Aorta (tissue), 5 donors: ENCODE results near the gene AKAP12. TPM values are rescaled to one million over a fixed set of nuclear protein-coding genes. Genes with fewer than 3 reads are reported as not detected.

ENCODE experiments used
- ATAC-seq: fragments of 200-7000 bp; cut with Tn5 transposase; one replicate; pipeline ENCODE4 v1.9.1; 2022; ENCODE audit warnings: moderate library complexity; ENCODE audit not compliant: low FRiP score
- DNase-seq, 2 donors: peaks; one replicate each; pipeline ENCODE4 v3.0.0-alpha.2; 2020
- H3K27ac ChIP-seq, 2 donors: one replicate each; pipeline ENCODE4 v1.5.1; 2013; ENCODE audit warnings: low read length in 2 of 2, mild to moderate bottlenecking in 2 of 2, moderate library complexity in 2 of 2, control low read depth in 1 of 2, inconsistent platforms in 1 of 2, low read depth in 1 of 2
- H3K27me3 ChIP-seq, 2 donors: one replicate each; pipeline ENCODE4 v1.6.1; 2013; ENCODE audit warnings: control low read depth in 1 of 2, low read length in 1 of 2, mild to moderate bottlenecking in 1 of 2, moderate library complexity in 1 of 2; ENCODE audit not compliant: insufficient read depth in 2 of 2, control insufficient read depth in 1 of 2
- H3K36me3 ChIP-seq, 2 donors: one replicate each; pipeline ENCODE4 v1.6.1; 2013; ENCODE audit warnings: control low read depth in 1 of 2, low read length in 1 of 2, mild to moderate bottlenecking in 1 of 2; ENCODE audit not compliant: insufficient read depth in 2 of 2, control insufficient read depth in 1 of 2
- H3K4me1 ChIP-seq, 2 donors: one replicate each; pipeline ENCODE4 v1.6.1; 2013; ENCODE audit warnings: low read length in 2 of 2, control low read depth in 1 of 2, mild to moderate bottlenecking in 1 of 2, moderate library complexity in 1 of 2; ENCODE audit not compliant: insufficient read depth in 2 of 2, control insufficient read depth in 1 of 2
- H3K4me3 ChIP-seq, 2 donors: one replicate each; pipeline ENCODE4 v1.5.1; 2013; ENCODE audit warnings: low read length in 2 of 2, control low read depth in 1 of 2, mild to moderate bottlenecking in 1 of 2
- H3K9me3 ChIP-seq: one replicate; pipeline ENCODE4 v1.6.1; 2013; ENCODE audit warnings: mild to moderate bottlenecking, low read length; ENCODE audit not compliant: control insufficient read depth
- WGBS, 2 donors: extraction: QIAGEN DNeasy Blood & Tissue Kit; methylation state at CpG; one replicate each; pipeline ENCODE4 v1.1.7; 2013; 5-methylcytosine and 5-hydroxymethylcytosine counted together
- intact Hi-C, 2 donors: fragments of 100-400 bp; cut with DNase I; formaldehyde crosslinking; loops; one replicate each; pipeline versions ENCODE4 v1.14.2 to v1.15.0; 2022
- polyA plus RNA-seq, 2 donors: library from polyadenylated mRNA; stranded (reverse); fragments of 200-250 nt; gene quantifications; one replicate each; pipeline ENCODE4 v1.2.3, GENCODE V29; 2013
- total RNA-seq, 2 donors: library from RNA; stranded (reverse); fragmentation: NEBNext Ultra II Directional; extraction: Animal tissue kit (Norgen Biotek cat#: 25700); gene quantifications; one replicate each; pipeline ENCODE4 v1.2.1, GENCODE V29; 2021
- donor health status: healthy with polysubstance abuse.
- donor health status: Bipolar disorder and iron deficiency.
- donor health status: DM: no; HTN: no; CAD: no.
- donor health status: DM: no; HTN: no; CAD: no.
- donor health status: DM: yes; HTN: yes; CAD: no.

The AKAP12 gene
- total and polyA plus RNA-seq, 4 donors: 19.2 to 101 (median 73.5) TPM

GRCh38 chr6:151284012-151284411 lies 44.2 kb downstream of the AKAP12 start:
- Histone ChIP-seq H3K4me3 (no peak overlapping the region), H3K27me3 (no peaks in the 10 kb centered on the region), H3K4me1 (no peaks in the 10 kb centered on the region), H3K36me3 (no peaks in the 10 kb centered on the region), H3K27ac (no peak overlapping the region), H3K9me3 (no peaks in the 10 kb centered on the region)
- no peak for ATAC-seq
- DNase-seq: no peak
- 92 to 94% methylated on average over 11 of the region's 11 CpGs for whole genome bisulfite sequencing, 2 donors
- intact Hi-C loops: no loop called here

DNA sequence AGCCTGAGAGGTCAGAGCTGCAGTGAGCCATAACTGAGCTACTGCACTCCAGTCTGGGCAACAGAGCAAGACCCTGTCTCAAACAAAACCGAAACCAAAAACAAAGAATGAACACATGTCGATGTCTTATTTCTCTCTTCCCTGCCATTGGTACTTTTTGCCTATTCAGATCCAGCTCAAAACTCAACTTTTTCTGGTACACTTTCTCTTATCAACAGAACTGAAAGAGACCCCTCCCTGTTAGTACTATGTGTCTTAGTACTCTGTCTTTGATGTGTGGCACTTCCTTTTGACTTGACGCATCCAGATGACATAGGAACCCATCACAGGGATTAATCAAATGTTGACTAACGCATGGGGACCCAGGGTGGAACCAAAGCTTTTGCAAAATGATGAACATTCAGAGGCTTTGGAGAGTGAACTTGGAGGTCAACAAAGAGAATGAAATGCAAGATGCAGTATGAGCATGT lies 44.8 kb downstream of the AKAP12 start:
- Histone ChIP-seq H3K36me3 (no peaks in the 10 kb centered on the region), H3K4me1 (no peaks in the 10 kb centered on the region), H3K9me3 (no peaks in the 10 kb centered on the region), H3K27ac (no peak overlapping the region), H3K27me3 (no peaks in the 10 kb centered on the region), H3K4me3 (no peak overlapping the region)
- ATAC-seq: no peak
- DNase-seq: no peak
- intact Hi-C loops: no loop called here
- WGBS, 2 donors: 62 to 78% methylated on average over 4 of the region's 4 CpGs

- ATAC-seq (peak; percentile 64), DNase-seq (no peak)
- Histone ChIP-seq H3K9me3 (no peaks in the 10 kb centered on the region), H3K4me1 (no peaks in the 10 kb centered on the region), H3K27me3 (no peaks in the 10 kb centered on the region), H3K36me3 (no peaks in the 10 kb centered on the region), H3K27ac (no peak overlapping the region), H3K4me3 (no peak overlapping the region)
- intact Hi-C loops: no loop called here
Observed at GRCh38 chr6:151285122-151285521, 45.4 kb downstream of the AKAP12 start.

GRCh38 chr6:151286214-151286613 lies 46.4 kb downstream of the AKAP12 start:
- no peaks in the 10 kb centered on the region for H3K4me1 ChIP-seq
- ATAC-seq: no peak
- H3K4me3 ChIP-seq: no peak overlapping the region
- intact Hi-C loops: no loop called here
- WGBS, 2 donors: 10 to 19% methylated on average over 7 of the region's 7 CpGs
- H3K27me3 ChIP-seq: no peaks in the 10 kb centered on the region
- no peaks in the 10 kb centered on the region for H3K36me3 ChIP-seq
- H3K27ac ChIP-seq: no peak overlapping the region
- no peaks in the 10 kb centered on the region for H3K9me3 ChIP-seq
- DNase-seq: no peak

GRCh38 chr6:151288712-151289398 lies 49.1 kb downstream of the AKAP12 start:
- peaks cover 0 to 2% of the 10 kb centered on the region in 2 donors for H3K4me1 ChIP-seq
- no peak overlapping the region for H3K4me3 ChIP-seq
- 95 to 96% methylated on average over 10 of the region's 10 CpGs for WGBS, 2 donors
- no peak overlapping the region for H3K27ac ChIP-seq
- H3K36me3 ChIP-seq: no peaks in the 10 kb centered on the region
- intact Hi-C loops: no loop called here
- H3K27me3 ChIP-seq: no peaks in the 10 kb centered on the region
- no peak for ATAC-seq
- DNase-seq: no peak
- H3K9me3 ChIP-seq: no peaks in the 10 kb centered on the region

- 90 to 95% methylated on average over 2 of the region's 2 CpGs for WGBS, 2 donors
- H3K27me3 ChIP-seq: no peaks in the 10 kb centered on the region
- H3K4me1 ChIP-seq: peaks cover 0 to 3% of the 10 kb centered on the region in 2 donors
- H3K27ac ChIP-seq: no peak overlapping the region
- H3K9me3 ChIP-seq: no peaks in the 10 kb centered on the region
- H3K4me3 ChIP-seq: no peak overlapping the region
- ATAC-seq (no peak), DNase-seq (no peak)
- no peaks in the 10 kb centered on the region for H3K36me3 ChIP-seq
- intact Hi-C loops: no loop called here
Observed at GRCh38 chr6:151289399-151290007, 49.7 kb downstream of the AKAP12 start.

DNA sequence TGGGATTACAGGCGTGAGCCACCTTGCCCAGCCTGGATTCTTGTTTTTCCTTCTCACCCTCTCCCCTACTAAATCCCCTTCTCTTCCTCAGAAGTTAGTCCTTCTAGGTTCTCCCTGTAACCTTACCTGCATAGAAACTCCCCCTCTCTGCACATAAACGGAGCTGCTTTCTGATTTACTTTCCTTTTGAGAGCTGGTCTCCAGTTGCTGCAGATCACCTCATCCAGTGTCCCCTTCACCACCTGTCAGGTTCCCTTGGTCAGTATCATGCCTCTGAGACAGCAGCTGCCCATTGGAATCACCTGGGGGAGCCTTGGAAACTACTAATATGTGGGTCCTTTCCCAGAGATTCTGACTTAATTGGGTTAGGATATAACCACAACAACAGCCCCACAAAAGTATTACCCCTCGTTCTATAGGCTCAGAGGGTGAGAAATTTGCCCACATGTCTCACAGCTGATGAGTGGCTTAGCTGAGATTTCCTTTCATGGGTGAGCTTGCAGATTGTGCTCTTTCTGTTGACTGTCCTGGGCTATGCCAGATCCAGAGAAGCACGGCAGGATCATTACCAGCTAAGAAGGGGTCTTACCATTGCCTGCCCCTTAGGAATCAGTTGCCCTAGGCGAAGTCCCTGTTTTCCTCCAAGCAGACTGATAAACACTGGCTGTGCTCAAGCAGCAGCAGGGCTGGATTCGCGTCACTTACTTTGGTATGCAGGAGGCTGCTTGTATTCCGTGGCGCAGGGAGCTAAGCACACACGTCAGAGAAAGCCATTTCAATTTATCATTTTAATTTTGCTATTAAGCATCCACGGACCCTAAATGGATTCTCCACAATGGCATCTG lies 51.3 kb downstream of the AKAP12 start:
- H3K4me1 ChIP-seq: peaks cover 0 to 3% of the 10 kb centered on the region in 2 donors
- no peaks in the 10 kb centered on the region for H3K9me3 ChIP-seq
- WGBS, 2 donors: 25 to 27% methylated on average over 11 of the region's 11 CpGs
- intact Hi-C loops: no loop called here
- ATAC-seq (peak; percentile 88), DNase-seq (peak; percentile 63 to 83)
- no peaks in the 10 kb centered on the region for H3K27me3 ChIP-seq
- H3K27ac ChIP-seq: peak overlapping the region in 1 of 2 donors; percentile 14
- no peaks in the 10 kb centered on the region for H3K36me3 ChIP-seq
- peak overlapping the region in 1 of 2 donors; percentile 18 for H3K4me3 ChIP-seq

GRCh38 chr6:151291722-151292059 lies 51.9 kb downstream of the AKAP12 start:
- ATAC-seq (peak; percentile 54), DNase-seq (no peak)
- H3K4me1 ChIP-seq: peaks cover 0 to 3% of the 10 kb centered on the region in 2 donors
- intact Hi-C loops: no loop called here
- H3K27me3 ChIP-seq: no peaks in the 10 kb centered on the region
- WGBS, 2 donors: 7 to 25% methylated on average over 2 of the region's 2 CpGs
- H3K9me3 ChIP-seq: no peaks in the 10 kb centered on the region
- H3K27ac ChIP-seq: no peak overlapping the region
- H3K4me3 ChIP-seq: peak overlapping the region in 1 of 2 donors; percentile 18
- no peaks in the 10 kb centered on the region for H3K36me3 ChIP-seq
